Activated CD4-positive, CD25-positive, alpha-beta regulatory T cell treated with anti-CD3 and anti-CD28 coated beads, Interleukin-2, amount 50 U/mL, for 72 hours (primary cell): ENCODE data around the gene CD4.
A peak's percentile ranks its signal among the peaks of the same experiment; 100 is the strongest.

Experiments used
- DNase-seq: peaks from one replicate; pipeline ENCODE4 v3.0.0; 2021

Gene CD4

GRCh38 chr12:6765634-6766581 is 23.4 kb upstream of the CD4 start, which contains the start of gene PTMS:
TSS of gene PTMS (plus strand) at chr12:6766363. CDS start at chr12:6766706, 343 bp downstream.
- no peak for DNase-seq

GRCh38 chr12:6766651-6767349 is 22.5 kb upstream of the CD4 start:
- DNase-seq: peak; percentile 68

GRCh38 chr12:6767353-6768319 is 21.7 kb upstream of the CD4 start:
- DNase-seq: no peak

GRCh38 chr12:6768437-6768914 is 20.9 kb upstream of the CD4 start:
- no peak for DNase-seq

DNA sequence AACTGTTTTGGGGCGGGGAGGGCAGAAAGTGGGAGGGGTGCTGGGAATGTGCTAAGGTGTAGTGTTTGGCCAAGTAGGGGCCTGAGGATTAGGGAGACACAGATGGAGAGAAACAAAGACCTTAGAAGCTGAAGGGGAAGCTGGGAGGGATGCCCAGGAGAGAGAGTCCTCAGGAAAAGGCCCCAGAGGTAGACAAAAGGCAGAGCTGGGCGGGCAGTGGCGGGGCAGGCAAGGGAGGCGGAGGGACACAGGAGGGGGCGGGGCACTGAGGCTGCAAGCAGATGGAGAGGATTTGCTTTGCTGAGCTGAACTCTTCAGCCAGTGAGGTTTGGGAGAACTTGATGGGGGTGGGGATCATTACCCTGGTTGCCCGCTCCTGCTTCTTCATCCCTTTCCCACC is 20.3 kb upstream of the CD4 start:
- DNase-seq: no peak

DNA sequence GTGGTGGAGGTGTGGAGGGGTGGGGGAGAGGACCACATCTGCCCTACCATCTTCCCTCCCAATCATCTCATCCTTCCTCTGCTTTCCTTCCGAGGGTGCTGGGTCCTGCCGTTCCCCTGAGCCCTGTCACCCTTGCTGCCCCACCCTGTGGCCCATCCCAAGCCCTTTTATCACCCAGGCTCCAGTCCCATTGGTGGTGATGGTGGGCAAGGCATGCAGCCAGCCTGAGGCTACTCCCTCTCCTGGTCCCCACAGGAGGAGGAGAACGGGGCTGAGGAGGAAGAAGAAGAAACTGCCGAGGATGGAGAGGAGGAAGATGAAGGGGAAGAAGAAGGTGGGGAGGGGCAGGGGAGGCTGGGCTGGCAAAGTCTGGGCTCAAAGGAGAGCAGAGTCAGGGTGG is 19.7 kb upstream of the CD4 start:
- DNase-seq: no peak

- no peak for DNase-seq
Measured at GRCh38 chr12:6770094-6770493, 19.2 kb upstream of the CD4 start.

DNA sequence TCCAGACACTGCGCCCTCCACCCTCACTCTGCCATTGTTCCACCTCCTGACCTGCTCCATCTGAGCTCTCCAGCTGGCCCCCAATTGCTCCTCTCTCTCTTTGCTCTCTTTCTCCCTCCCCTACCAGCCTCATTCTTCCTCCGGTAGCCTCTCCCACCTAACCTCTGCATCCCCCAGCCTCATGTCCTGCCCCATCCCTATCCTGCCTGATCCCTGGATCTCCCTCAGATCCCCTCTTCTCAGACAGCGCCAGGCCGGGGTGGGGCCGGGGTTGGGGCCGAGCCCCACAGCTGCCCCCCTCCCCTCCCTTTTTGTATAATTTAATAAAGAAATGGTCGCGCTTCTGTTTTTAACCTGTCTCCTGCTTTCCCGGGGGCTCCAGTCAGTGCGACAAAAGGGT is 18.7 kb upstream of the CD4 start:
- DNase-seq: no peak

- DNase-seq: no peak
Measured at GRCh38 chr12:6771091-6771495, 18.2 kb upstream of the CD4 start.

GRCh38 chr12:6771509-6772330 is 17.6 kb upstream of the CD4 start:
- no peak for DNase-seq

DNA sequence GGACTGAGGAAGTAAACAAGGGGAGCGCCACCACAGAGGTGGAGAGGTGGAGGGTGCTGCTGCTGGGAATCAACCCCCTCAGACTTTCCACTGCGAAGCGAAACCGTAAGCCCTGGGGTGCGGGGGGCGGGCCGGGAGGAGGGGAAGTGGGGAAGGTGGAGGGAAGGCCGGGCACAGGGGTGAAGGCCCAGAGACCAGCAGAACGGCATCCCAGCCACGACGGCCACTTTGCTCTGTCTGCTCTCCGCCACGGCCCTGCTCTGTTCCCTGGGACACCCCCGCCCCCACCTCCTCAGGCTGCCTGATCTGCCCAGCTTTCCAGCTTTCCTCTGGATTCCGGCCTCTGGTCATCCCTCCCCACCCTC is 17.0 kb upstream of the CD4 start, which contains the start of gene LAG3:
Gene LAG3, plus strand, starts transcription at position 190 of the 365 bp plus-strand sequence. CDS start 333 bp downstream, outside the sequence.
- no peak for DNase-seq

- DNase-seq: no peak
Measured at GRCh38 chr12:6772726-6773589, 16.4 kb upstream of the CD4 start.

- no peak for DNase-seq
Measured at GRCh38 chr12:6773590-6774351, 15.6 kb upstream of the CD4 start.

- DNase-seq: no peak
Measured at GRCh38 chr12:6774499-6775062, 14.7 kb upstream of the CD4 start.

DNA sequence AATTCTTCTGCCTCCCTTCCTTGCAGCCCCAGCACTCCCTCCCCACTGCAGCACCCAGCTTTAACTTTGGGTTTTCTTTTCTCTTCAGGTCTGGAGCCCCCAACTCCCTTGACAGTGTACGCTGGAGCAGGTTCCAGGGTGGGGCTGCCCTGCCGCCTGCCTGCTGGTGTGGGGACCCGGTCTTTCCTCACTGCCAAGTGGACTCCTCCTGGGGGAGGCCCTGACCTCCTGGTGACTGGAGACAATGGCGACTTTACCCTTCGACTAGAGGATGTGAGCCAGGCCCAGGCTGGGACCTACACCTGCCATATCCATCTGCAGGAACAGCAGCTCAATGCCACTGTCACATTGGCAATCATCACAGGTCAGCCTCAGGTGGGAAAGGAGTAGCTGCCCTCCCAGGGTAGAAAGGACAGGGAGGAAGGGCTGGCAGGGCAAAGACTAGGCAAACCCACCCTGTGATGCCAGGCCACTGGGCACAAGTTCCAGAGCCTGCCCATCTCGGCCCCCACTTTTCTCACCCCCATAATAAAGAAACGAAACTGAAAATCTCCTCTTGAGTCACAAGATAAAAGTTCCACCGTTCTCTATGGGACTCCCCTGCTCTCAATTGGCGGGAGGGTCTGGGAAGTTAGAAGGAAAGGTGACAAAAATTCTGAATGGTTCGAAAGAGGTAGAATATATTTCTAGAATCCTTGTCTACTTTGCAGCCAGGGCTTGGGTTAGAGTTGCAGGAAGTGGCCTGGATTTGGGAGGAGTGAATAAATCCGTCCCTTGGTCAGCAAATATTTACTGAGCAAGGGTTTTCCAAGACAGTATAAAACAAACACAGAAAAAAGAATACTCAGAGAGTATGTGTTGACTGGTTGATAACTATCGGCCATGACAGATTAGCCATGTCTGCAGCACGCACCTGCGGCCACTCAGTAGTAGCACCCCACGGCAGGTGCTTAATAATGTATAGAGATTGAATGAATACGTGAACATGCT is 13.8 kb upstream of the CD4 start:
- no peak for DNase-seq

DNA sequence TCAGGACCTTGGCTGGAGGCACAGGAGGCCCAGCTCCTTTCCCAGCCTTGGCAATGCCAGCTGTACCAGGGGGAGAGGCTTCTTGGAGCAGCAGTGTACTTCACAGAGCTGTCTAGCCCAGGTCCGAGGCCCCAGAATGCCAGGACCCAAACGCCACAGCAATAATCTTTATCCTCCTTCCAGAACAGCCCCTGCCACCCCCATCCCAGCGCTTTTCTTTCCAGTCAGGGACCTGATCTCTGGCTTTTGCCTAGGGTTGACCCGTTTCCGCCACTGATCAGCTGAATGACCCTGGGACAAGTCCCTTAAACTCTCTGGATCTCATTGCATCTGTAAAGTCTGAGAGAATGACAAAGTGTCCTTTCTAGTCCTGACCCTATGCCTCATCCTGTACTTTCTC is 11.9 kb upstream of the CD4 start:
- DNase-seq: no peak

- no peak for DNase-seq
Measured at GRCh38 chr12:6778217-6778573, 11.1 kb upstream of the CD4 start.
